DMS 273 treated with DMSO at 0.1 percent for 48 hours (cell line): ENCODE data around the gene SERPINE3.

Experiments
- DNase-seq: peaks from one replicate; lab custom pipeline; 2025; lab: John Stamatoyannopoulos, UW

SERPINE3 gene

GRCh38 chr13:51339354-51339753, at the start of gene SERPINE3:
TSS of gene SERPINE3 (plus strand) at chr13:51339691. CDS start at chr13:51341092, 1,401 bp downstream.
- no peak for DNase-seq

- no peak for DNase-seq
These were observed 48.1 kb upstream of the SERPINE3 start for GRCh38 chr13:51291341-51291740.

GRCh38 chr13:51292000-51292565, 47.4 kb upstream of the SERPINE3 start:
- DNase-seq = no peak

GRCh38 chr13:51297556-51297955, 41.9 kb upstream of the SERPINE3 start:
- no peak for DNase-seq

- no peak for DNase-seq
These were observed 40.7 kb upstream of the SERPINE3 start for GRCh38 chr13:51298812-51299211.

GRCh38 chr13:51303063-51303552, 36.4 kb upstream of the SERPINE3 start:
- no peak for DNase-seq

- no peak for DNase-seq
These were observed 35.6 kb upstream of the SERPINE3 start for GRCh38 chr13:51303882-51304281.

GRCh38 chr13:51305271-51305967, 34.1 kb upstream of the SERPINE3 start:
- no peak for DNase-seq

- DNase-seq = no peak
These were observed 30.7 kb upstream of the SERPINE3 start for GRCh38 chr13:51308781-51309180.

GRCh38 chr13:51311231-51311630, 28.3 kb upstream of the SERPINE3 start:
- no peak for DNase-seq

GRCh38 chr13:51311957-51312520, 27.5 kb upstream of the SERPINE3 start:
- DNase-seq = no peak

GRCh38 chr13:51313619-51314018, 25.9 kb upstream of the SERPINE3 start:
- DNase-seq = no peak

- DNase-seq = no peak
These were observed 22.2 kb upstream of the SERPINE3 start for GRCh38 chr13:51317262-51317661.

GRCh38 chr13:51318015-51318414, 21.5 kb upstream of the SERPINE3 start:
- no peak for DNase-seq

- DNase-seq = no peak
These were observed 20.6 kb upstream of the SERPINE3 start for GRCh38 chr13:51318876-51319275.

GRCh38 chr13:51321836-51322235, 17.7 kb upstream of the SERPINE3 start:
- DNase-seq = no peak

- no peak for DNase-seq
These were observed 16.7 kb upstream of the SERPINE3 start for GRCh38 chr13:51322826-51323225.

- no peak for DNase-seq
These were observed 15.5 kb upstream of the SERPINE3 start for GRCh38 chr13:51323824-51324511.

GRCh38 chr13:51324714-51325420, 14.6 kb upstream of the SERPINE3 start:
- DNase-seq = no peak

- DNase-seq = no peak
These were observed 13.7 kb upstream of the SERPINE3 start for GRCh38 chr13:51325837-51326236.

- DNase-seq = no peak
These were observed 12.7 kb upstream of the SERPINE3 start for GRCh38 chr13:51326777-51327176.

GRCh38 chr13:51327961-51328360, 11.5 kb upstream of the SERPINE3 start:
- no peak for DNase-seq
